Fibroblast of mammary gland (primary cell): ENCODE data around the gene ZNF527.
"Not testable (repeated sequence)": the region's sequence is repeated elsewhere in the genome, so short reads cannot be mapped to it uniquely, and the experiment has no call there.

Experiments used
- DNase-seq: peaks from one replicate; pipeline ENCODE4 v3.0.0-alpha.2; 2010; ENCODE audit warnings: low read depth
- H3K4me3 ChIP-seq: 2 replicates; pipeline ENCODE4 v1.5.1; 2011; ENCODE audit warnings: low read depth, mild to moderate bottlenecking, low read length, moderate library complexity; ENCODE audit not compliant: control insufficient read depth
- CTCF ChIP-seq: conservative IDR thresholded peaks from 2 replicates; pipeline ENCODE4 v1.5.1; 2011; ENCODE audit warnings: low read depth, low read length, inconsistent platforms; ENCODE audit not compliant: control insufficient read depth, insufficient read depth

The ZNF527 gene

GRCh38 chr19:37401078-37401477 lies 30.2 kb downstream of the ZNF527 start:
- TF ChIP-seq CTCF: no peak
- DNase-seq: no peak
- no peak overlapping the region for H3K4me3 ChIP-seq

GRCh38 chr19:37403403-37403802 lies 32.5 kb downstream of the ZNF527 start:
- no peak for DNase-seq
- TF ChIP-seq CTCF: no peak
- H3K4me3 ChIP-seq: no peak overlapping the region

GRCh38 chr19:37406140-37406846 lies 35.4 kb downstream of the ZNF527 start:
- H3K4me3 ChIP-seq, DNase-seq: not testable (repeated sequence)

- no peak overlapping the region for H3K4me3 ChIP-seq
These were observed 41.8 kb downstream of the ZNF527 start for GRCh38 chr19:37412700-37413099.

GRCh38 chr19:37413313-37414084 lies 42.6 kb downstream of the ZNF527 start:
- peak; percentile 7 for DNase-seq
- H3K4me3 ChIP-seq: no peak overlapping the region
- TF ChIP-seq CTCF: no peak

More at GRCh38 chr19:37412700-37413099, 41.8 kb downstream of the ZNF527 start:
- no peak for DNase-seq
- TF ChIP-seq CTCF: no peak
